ENCODE data around the gene TNFRSF19.
"Not testable (repeated sequence)": the region's sequence is repeated elsewhere in the genome, so short reads cannot be mapped to it uniquely, and the experiment has no call there.

Gene TNFRSF19

DNA sequence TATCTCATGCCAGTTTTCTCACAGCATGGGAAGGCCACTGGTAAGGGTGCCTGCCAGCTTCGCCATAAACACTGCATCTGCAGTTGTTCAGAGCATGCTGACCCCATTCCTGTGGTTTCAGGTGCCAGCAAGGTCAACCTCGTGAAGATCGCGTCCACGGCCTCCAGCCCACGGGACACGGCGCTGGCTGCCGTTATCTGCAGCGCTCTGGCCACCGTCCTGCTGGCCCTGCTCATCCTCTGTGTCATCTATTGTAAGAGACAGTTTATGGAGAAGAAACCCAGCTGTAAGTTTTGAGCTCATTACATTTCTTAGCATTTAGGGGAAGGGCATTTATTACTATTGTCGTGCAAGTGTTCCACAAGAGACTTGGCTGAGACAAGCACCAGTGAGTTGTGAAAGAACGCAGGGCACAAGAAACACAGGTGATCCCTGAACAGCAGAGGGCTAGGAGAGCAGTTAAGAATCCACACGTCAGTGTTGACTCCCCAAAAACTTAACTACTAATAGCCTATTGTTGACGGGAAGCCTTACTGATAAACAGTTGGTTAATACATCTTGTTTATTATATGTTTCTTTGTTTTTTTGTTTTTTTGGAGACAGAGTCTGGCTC lies 88.8 kb downstream of the TNFRSF19 start:
- DNase-seq = no peak

DNA sequence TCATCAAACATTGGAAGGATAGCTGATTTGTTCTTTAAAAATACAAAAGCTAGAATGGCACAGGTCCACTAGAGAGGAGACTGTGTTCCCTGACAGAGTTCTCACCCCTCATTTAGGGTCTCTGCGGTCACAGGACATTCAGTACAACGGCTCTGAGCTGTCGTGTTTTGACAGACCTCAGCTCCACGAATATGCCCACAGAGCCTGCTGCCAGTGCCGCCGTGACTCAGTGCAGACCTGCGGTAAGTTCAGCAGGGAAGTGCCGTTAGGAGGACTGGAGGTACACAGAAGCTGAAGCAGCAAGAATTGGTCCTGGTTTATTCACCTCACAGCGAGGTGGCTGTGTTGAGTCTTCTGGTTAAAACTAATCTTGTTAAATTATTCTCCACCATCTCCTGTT lies 90.0 kb downstream of the TNFRSF19 start:
- DNase-seq = no peak

DNA sequence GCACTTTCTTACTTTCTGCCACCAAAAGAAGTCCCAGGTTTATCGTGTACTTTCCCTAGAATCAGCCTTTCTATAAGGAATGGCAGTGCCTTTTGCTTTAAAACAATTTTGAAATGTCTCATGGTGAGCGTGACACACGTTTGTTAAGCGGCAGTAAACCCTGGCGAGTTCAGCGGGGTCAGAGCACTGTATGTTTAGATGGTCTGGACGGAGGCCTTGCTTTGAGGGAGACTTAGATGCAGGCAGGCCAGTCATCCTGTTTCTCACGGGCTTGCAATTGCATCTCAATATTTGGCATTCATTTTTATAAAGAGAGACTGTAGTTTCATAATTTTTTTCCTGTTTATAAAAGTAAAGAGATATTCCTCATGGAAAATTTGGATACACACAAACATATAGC lies 96.4 kb downstream of the TNFRSF19 start:
- DNase-seq = no peak

DNA sequence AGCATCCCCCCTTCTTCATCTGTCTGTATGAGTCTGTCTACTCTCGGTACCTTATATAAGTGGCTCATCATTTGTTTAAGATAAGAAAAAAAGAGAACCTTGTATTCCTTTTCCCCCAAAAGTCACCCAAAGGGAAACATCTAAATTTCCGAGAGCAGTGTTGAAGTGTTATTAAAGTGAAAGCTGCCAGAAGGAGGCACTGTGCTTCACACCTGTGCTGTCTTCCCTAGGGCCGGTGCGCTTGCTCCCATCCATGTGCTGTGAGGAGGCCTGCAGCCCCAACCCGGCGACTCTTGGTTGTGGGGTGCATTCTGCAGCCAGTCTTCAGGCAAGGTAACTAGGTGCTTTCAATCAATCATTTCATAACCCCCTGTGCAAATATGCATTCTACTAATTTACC lies 97.5 kb downstream of the TNFRSF19 start:
- no peak for DNase-seq

DNA sequence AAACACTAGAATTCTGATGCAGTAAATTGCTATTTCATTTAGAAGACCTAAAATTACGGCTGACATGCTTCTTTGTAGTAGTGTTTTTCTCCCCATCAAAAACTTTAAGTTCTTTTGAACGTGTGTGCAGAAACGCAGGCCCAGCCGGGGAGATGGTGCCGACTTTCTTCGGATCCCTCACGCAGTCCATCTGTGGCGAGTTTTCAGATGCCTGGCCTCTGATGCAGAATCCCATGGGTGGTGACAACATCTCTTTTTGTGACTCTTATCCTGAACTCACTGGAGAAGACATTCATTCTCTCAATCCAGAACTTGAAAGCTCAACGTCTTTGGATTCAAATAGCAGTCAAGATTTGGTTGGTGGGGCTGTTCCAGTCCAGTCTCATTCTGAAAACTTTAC lies 98.3 kb downstream of the TNFRSF19 start:
- DNase-seq = no peak

DNA sequence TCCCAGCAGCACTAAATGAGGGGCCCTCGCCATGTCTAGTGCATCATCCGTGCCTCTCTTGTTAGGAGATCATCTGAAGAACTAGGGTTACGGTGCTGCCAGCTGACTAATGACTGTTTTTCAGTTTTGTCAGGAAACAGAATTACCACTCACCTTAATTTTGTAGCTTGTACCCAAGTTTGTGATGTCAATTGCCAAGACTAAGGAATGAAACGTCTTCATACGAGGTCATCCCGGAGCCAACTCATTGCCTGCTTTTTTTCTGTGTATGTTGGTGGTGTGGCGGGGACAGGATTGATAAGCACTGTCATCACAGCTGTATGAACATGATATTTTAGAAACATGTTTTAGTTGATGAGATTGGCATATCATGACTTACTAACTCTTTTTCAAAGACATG lies 100.6 kb downstream of the TNFRSF19 start:
- no peak for DNase-seq

DNA sequence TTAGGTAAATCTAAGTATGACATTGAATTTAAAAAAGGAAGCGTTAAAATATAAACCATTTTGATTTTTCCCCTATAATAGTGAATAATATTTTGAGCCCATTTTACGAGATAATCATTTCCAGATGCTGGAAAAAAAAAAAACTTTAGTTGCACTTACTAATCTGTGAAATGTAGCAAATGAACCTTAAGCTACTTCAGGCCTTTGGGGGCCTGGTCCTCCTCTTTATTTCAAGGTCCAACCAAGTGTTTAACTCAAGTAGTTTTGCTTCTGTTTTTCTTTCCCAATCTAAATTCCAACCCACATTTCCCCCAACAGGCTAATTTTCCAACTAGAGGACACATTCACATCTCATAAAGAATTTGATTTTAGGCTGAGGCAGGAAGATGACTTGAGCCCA lies 101.2 kb downstream of the TNFRSF19 start:
- DNase-seq = no peak

DNA sequence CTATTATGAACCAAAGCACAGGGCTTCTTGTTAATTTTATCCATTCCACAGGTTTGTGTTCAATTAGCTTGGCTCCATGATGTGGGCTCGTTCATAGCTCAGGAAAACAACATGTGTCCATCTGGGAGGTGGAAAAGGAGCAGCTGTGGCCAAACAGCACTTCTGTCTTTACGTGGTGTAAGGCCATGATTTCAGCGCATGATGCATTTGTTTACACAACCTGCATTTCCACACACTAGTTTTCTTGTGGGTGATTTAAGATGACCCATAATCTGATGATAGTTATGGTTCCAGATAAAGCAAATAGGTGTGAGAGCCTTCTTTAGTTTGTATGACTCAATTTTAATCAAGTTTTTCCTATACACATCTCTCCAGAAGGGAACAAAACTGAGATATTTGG lies 101.7 kb downstream of the TNFRSF19 start:
- no peak for DNase-seq

DNA sequence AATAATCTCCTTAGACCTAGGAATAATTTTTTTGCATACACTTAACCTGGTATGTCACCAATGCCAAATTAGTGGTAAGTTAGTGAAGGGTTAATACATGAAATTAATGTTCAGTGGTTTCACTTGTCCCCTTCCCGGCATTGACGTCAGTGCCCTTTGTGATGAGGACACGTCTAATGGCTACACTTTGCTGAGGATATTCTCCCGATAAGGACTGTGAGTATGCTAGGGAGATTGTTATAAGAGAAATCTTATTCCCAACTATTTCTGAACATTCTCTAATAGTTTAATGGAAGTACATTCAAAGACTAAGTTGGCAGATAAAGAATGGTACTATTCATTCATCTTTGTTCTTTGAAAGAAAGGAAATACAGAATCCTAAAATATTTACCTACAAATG lies 102.4 kb downstream of the TNFRSF19 start:
- no peak for DNase-seq

DNA sequence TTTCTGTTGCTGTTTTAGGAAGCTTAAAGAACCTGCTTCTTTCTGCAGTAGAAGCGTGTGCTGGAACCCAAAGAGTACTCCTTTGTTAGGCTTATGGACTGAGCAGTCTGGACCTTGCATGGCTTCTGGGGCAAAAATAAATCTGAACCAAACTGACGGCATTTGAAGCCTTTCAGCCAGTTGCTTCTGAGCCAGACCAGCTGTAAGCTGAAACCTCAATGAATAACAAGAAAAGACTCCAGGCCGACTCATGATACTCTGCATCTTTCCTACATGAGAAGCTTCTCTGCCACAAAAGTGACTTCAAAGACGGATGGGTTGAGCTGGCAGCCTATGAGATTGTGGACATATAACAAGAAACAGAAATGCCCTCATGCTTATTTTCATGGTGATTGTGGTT lies 103.1 kb downstream of the TNFRSF19 start:
- no peak for DNase-seq

DNA sequence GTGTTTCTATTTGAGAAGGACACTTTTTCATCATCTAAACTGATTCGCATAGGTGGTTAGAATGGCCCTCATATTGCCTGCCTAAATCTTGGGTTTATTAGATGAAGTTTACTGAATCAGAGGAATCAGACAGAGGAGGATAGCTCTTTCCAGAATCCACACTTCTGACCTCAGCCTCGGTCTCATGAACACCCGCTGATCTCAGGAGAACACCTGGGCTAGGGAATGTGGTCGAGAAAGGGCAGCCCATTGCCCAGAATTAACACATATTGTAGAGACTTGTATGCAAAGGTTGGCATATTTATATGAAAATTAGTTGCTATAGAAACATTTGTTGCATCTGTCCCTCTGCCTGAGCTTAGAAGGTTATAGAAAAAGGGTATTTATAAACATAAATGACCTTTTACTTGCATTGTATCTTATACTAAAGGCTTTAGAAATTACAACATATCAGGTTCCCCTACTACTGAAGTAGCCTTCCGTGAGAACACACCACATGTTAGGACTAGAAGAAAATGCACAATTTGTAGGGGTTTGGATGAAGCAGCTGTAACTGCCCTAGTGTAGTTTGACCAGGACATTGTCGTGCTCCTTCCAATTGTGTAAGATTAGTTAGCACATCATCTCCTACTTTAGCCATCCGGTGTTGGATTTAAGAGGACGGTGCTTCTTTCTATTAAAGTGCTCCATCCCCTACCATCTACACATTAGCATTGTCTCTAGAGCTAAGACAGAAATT lies 103.8 kb downstream of the TNFRSF19 start:
- no peak for DNase-seq

DNA sequence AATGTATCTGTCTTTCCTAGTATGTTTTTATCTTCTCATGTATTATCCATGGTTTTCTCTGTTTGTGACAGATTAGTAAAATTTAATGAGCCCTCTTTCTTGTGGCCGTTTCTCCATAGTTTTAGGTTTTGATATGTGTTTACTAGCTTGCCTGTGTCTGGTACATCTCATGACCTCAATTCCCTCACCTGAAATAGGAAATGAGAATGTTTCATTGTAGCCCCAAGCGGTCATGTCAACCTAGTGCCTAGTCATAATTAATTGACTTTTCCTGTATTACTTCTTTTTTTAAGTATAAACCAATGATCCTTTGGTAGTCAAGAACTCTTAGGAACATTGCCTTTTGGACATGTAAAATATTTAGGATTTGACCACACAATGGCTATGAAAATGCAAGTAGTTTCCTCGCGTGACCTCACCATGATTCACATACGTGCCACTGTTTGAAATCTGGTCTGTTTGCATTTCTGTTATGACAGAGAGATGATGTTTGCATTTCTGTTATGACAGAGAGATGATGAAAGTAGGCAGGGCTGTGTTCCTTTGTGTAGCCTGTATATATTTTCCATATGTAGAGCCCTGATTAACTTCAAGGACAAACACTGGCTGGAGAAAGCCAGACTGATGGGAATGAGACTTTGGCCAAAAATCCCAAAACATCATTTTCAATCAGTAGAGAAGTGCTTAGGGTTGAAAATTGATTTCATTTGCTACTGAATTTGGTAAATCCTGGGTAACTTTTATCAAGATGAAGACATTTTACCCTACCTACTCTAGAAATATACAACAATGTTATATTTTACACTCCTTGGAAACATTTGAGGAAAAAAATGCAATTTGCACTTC lies 104.8 kb downstream of the TNFRSF19 start:
- no peak for DNase-seq

DNA sequence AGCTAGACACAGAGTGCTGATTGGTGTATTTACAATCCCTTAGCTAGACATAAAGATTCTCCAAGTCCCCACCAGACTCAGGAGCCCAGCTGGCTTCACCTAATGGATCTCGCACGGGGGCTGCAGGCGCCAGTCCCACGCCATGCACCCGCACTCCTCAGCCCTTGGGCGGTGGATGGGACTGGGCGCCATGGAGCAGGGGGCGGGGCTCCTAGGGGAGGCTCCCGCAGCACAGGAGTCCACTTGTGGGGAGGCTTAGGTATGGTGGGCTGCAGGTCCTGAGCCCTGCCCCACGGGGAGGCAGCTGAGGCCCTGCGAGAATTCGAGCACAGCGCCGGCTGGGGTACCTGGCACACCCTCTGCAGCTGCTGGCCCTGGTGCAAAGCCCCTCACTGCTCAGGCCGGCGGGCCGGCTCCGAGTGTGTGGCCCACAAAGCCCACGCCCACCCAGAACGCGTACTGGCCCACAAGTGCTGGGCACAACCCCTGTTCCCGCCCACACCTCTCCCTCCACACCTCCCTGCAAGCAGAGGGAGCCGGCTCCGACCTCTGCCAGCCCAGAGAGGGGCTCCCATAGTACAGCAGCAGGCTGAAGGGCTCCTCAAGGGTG lies 107.6 kb downstream of the TNFRSF19 start:
- not testable (repeated sequence) for DNase-seq

DNA sequence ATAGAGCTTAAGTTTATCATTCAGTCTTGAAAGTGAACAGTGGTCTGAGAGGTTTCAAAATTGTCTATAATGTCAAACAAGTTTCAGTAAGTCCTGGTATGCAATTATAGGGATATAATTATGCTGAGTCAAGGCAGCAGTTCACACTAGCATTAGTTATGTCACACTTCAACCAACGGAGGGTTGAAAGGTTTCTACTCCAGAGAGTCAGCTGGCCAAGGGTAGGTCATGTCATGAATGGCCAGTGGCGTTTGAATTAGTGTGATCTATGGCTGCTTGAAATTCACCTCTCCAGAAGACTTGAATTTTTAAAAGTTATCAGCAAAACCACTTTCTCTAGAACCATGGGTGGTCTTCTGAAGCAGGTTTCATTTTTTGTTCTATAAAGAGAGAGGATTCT lies 108.6 kb downstream of the TNFRSF19 start:
- no peak for DNase-seq

DNA sequence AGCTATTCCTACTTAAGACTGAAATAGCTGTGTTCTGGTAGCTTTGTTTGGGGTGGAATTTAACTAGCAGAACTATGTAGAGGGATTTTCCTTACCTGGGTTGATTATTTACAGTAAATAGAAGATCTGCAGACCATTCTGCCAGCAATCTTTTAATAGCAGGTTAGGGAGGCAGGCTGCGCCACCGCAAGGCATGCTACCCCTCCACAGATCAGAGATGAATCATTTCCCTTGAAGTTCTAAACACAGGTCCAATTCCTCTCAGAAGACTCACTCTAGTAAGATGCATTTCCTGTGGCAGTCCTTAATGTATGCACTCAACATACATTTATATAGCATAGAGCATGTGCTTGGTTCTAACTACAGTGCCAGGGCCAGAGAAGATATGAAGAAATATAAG lies 109.0 kb downstream of the TNFRSF19 start:
- DNase-seq = no peak

DNA sequence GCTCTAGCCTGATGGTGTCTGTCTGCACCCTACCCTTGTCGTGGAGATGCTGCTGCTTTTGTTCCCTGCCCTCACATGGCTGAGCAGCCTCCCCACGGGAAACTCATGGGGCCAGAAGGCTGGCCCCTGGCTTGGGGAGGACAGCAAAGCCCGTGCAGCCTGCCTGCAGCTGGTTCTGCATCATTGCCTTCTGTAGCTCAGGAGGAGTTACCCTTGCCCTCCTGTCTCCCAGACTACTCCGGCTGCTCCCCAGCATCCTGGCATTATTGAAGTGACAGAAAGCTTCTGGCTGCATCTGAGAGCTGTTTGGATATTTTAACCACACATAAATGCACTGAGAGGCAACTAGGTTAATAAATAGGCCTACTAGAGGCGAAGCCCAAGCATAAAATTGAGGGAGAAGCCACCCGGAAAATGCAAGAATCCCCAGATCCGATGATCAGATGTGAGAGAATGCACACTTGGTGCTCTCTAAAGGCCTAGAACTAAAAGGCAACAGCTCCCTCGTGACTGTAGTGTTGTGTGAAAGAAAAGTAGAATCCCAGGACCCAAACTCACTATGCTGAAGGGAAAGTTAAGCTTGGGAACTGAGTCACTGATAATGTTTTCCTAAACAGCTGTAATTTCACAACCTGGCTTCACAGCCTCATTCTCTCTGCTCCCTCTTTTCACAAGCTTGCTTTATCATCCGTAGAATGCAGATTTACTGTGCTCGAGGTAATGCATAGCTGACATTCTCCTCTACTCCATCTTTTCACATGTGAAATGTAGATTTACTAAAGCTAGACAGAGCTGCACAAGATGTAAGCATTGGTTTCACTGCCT lies 110.8 kb downstream of the TNFRSF19 start:
- no peak for DNase-seq

DNA sequence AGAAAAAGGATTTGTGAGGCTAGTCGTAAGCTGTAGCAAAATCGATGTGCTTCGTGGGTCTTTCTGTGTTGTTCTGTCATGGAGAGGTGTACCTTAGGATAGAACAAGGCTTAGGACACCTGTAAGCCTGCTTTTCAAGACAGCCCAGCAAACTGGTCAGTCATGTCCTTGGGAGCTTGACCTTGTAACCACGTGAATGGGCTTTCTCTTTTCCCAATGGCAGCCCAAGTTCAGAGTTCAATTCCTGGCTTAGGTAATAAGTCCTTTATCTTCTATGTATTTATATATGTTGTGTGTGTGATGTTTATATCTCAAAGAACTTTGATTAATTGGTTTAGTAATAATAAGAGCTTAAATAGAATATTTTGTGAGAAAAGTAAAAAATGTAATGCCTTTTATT lies 112.9 kb downstream of the TNFRSF19 start:
- no peak for DNase-seq

DNA sequence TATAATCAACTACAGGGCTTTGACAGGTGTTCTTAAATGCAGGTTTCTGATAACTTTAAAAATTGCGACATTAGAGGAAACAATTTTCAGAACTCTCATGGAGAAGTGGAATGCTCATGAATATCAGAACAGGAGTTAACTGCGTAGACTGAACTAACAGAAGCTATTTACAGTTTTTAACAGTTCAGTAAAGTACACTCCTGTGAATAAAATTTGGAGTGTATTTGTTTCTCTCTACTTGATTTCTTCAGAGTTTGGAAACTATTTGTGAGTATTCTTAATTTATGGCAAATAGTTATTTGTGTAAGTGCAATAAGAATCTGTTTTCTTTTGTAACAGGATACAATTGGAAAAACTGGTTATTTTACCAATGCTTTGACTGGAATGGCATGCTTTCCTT lies 114.4 kb downstream of the TNFRSF19 start:
- no peak for DNase-seq

DNA sequence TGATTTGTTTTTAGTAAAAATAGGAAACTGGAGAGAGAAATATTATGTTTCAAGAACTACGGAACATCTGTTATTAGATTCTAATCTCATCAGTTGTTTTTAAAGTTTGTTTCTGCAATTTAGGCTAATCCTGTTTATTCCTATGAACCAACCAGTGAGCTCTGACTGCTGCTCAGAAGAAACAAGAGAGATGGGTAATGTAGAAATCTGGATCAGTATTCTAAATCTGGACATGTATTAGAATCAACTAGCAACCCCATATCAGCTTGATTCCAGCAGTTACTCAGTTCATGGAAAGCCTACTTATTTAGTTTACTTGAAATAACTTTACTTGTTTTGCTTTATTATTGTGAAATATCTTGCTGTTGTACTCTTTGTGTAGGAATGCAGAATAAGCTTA lies 115.2 kb downstream of the TNFRSF19 start:
- no peak for DNase-seq

DNA sequence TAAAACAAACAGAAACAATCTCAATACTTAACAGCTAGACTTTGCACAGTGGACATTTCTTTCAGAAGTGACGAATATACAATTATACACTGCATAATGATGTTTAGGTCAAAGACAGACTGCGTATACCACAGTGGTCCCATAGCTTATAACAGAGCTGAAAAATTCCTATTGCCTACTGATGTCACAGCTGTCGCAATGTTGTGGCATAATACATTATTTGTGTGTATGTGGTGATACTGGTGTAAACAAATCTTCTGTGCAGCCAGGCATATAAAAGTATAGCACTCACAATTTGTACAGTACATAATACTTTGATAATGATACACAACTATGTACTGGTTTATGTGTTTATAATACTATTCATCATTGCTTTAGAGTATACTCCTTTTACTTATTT lies 116.7 kb downstream of the TNFRSF19 start:
- no peak for DNase-seq

DNA sequence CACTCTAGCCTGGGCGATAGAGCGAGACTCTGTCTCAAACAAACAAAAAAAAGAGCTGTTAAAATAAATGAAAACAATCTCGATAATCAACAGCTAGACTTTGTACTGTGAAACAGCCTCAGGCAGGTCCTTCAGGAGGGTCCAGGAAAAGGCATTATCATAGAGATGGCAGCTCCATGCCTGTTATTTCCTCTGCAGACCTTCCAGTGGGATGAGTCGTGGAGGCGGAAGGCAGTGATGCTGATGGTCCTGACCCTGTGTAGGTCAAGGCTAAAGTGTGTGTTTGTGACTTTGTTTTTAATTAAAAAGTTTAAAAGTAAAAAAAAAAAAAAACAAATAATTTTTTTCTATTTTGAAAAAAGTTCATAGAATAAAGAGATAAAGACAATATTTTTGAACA lies 117.4 kb downstream of the TNFRSF19 start:
- DNase-seq = no peak

DNA sequence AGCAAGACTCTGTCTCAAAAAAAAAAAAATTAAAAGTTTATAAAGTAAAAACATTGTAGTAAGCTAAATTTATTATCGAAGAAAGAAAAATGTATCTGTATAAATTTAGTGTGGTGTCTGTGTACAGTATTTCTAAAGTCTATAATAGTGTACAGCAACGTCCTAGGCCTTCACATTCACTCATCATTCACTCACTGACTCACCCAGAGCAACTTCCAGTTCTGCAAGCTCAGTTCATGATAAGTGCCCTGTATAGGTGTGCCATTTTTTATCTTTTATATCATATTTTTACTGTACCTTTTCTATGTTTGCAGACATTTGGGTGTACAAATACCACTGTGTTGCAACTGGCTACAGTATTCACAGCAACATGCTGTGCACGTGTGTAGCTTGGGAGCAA lies 118.1 kb downstream of the TNFRSF19 start:
- DNase-seq = no peak

DNA sequence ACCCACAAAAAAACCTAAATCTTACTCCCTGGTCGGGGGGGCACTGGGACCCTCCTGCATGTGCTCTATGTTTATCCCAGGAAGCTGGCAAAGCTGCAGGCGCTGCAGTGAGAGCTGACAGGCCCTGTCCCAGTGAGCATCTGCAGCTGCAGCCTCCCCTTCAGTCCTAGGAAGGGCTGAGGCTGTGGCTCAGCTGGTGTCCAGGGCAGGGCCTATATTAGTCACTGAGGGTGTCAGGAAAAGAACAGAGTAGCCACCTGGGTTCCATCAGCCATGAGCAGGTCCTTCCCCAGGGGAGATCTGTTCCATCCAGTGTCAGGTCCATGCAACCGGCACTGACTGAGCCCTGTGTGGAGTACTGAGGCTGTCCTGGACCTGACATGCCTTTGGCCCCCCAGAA lies 120.5 kb downstream of the TNFRSF19 start:
- no peak for DNase-seq

Measured in NCI-H446 (cell line).